Epithelial cell of umbilical artery (primary cell): ENCODE data around the gene IQCE. TPM values are rescaled to one million over a fixed set of nuclear protein-coding genes. Genes with fewer than 3 reads are reported as not detected.

Source experiments
- total RNA-seq: library from RNA; depleted of rRNA; stranded (reverse); fragments of >200 nt; gene quantifications from 2 replicates; pipeline ENCODE4 v1.2.3, GENCODE V29; 2014

IQCE gene
- total RNA-seq, result 4.9 and 7.3 TPM in 2 replicates

GRCh38 chr7:2558629-2559282 lies at the start of gene IQCE:
Gene IQCE, plus strand, starts transcription at chr7:2558979. Its CDS starts 203 bp downstream, at chr7:2559182.

GRCh38 chr7:2519119-2519930 lies 39.5 kb upstream of the IQCE start, which contains the start of gene LFNG:
Gene LFNG, plus strand, starts transcription at chr7:2519774. Its CDS starts 88 bp downstream, at chr7:2519862.

GRCh38 chr7:2555121-2556052 lies 3.4 kb upstream of the IQCE start, which contains the start of gene BRAT1:
Gene BRAT1, minus strand, starts transcription at chr7:2555524. Its CDS starts 1,093 bp downstream, at chr7:2554431.

GRCh38 chr7:2631946-2632732 lies 73.4 kb downstream of the IQCE start, which contains the start of gene TTYH3:
Gene TTYH3, plus strand, starts transcription at chr7:2631986. Its CDS starts 170 bp downstream, at chr7:2632156.

Other genes with a start within 250 kb of the IQCE start
- gene SNX8, start 244.5 kb upstream of the IQCE start, total RNA-seq, result 6.8 and 8.5 TPM in 2 replicates
- gene EIF3B, start 204.2 kb upstream of the IQCE start, total RNA-seq, result 235 and 272 TPM in 2 replicates
- gene CHST12, start 155.4 kb upstream of the IQCE start, total RNA-seq, result 1.3 and 10.3 TPM in 2 replicates
- gene GRIFIN, start 82.6 kb upstream of the IQCE start, total RNA-seq, result not detected in 2 replicates
- 8.8 and 12.7 TPM in 2 replicates for gene LFNG, start 39.2 kb upstream of the IQCE start, total RNA-seq
- gene BRAT1, start 3.5 kb upstream of the IQCE start, total RNA-seq, result 21.4 and 24.5 TPM in 2 replicates
- 48.1 and 54.0 TPM in 2 replicates for gene TTYH3, start 73.0 kb downstream of the IQCE start, total RNA-seq
- gene AMZ1, start 129.2 kb downstream of the IQCE start, total RNA-seq, result not detected in 2 replicates